NB4 (cell line): Measurements from ENCODE around the gene BTBD2.

Source experiments
- MYC ChIP-seq: IDR thresholded peaks from 2 replicates; pipeline ENCODE4 v1.6.1; 2011; ENCODE audit warnings: low read depth, low read length
- POLR2A ChIP-seq: IDR thresholded peaks from 2 replicates; pipeline ENCODE4 v1.6.1; 2011; ENCODE audit warnings: mild to moderate bottlenecking; ENCODE audit not compliant: insufficient read length; ENCODE audit errors: extremely low read depth
- TF ChIP-seq, protein P1 (sequence below): IDR thresholded peaks from one replicate; pipeline ENCODE4 v1.5.1; 2012; ENCODE audit warnings: low read depth, low read length
- TF ChIP-seq, protein P2 (sequence below): IDR thresholded peaks from 2 replicates; pipeline ENCODE4 v1.6.1; 2011; ENCODE audit warnings: low read depth, low read length

DNA sequence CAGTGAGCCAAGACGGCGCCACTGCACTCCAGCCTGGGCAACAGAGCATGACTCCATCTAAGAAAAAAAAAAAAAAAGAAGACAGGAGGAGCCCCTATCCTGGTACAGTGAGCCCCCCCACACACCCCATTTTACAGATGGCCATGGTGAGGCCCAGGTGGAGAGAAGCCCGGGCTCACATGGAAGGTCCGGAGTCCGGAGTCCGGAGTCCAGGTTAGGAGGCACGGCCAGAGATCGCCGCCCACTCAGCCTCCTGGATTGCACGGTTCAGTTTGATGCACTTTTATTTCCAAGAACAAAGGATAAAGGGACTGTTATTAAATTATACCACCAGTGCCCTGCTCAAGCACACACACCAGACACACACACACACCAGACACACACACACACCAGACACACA is 11.3 kb upstream of the BTBD2 start:
- TF ChIP-seq MYC (no peak), POLR2A (no peak)
- TF ChIP-seq, protein P1, sequence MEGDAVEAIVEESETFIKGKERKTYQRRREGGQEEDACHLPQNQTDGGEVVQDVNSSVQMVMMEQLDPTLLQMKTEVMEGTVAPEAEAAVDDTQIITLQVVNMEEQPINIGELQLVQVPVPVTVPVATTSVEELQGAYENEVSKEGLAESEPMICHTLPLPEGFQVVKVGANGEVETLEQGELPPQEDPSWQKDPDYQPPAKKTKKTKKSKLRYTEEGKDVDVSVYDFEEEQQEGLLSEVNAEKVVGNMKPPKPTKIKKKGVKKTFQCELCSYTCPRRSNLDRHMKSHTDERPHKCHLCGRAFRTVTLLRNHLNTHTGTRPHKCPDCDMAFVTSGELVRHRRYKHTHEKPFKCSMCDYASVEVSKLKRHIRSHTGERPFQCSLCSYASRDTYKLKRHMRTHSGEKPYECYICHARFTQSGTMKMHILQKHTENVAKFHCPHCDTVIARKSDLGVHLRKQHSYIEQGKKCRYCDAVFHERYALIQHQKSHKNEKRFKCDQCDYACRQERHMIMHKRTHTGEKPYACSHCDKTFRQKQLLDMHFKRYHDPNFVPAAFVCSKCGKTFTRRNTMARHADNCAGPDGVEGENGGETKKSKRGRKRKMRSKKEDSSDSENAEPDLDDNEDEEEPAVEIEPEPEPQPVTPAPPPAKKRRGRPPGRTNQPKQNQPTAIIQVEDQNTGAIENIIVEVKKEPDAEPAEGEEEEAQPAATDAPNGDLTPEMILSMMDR = no peak
- TF ChIP-seq, protein P2, sequence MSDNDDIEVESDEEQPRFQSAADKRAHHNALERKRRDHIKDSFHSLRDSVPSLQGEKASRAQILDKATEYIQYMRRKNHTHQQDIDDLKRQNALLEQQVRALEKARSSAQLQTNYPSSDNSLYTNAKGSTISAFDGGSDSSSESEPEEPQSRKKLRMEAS = no peak
